HCT116 (cell line): ENCODE measurements around the gene TMEM94.
"Not testable (repeated sequence)": the region's sequence is repeated elsewhere in the genome, so short reads cannot be mapped to it uniquely, and the experiment has no call there.

Source experiments
- ATF3 ChIP-seq: IDR thresholded peaks from 2 replicates; pipeline ENCODE4 v1.6.1; 2012
- CTCF ChIP-seq, 3 experiments: fragments of 200-600 bp in 1 of 3; sonication (generic) in 1 of 3; IDR thresholded peaks in 2 of 3; conservative IDR thresholded peaks in 1 of 3; 2 replicates each; pipeline ENCODE4 v1.5.1; 2012 to 2017; ENCODE audit warnings: low read depth in 2 of 3, low read length in 2 of 3, antibody characterized with exemption in 1 of 3, borderline replicate concordance in 1 of 3, control low read depth in 1 of 3, mild to moderate bottlenecking in 1 of 3, mixed read lengths in 1 of 3, mixed run types in 1 of 3, moderate library complexity in 1 of 3; ENCODE audit not compliant: insufficient read depth in 1 of 3
- EGR1 ChIP-seq: IDR thresholded peaks from 2 replicates; pipeline ENCODE4 v1.6.1; 2012; ENCODE audit warnings: low read depth
- EZH2 ChIP-seq: fragments of 200-600 bp; sonication (generic); IDR thresholded peaks from 2 replicates; pipeline ENCODE4 v1.6.1; 2017; ENCODE audit warnings: antibody characterized with exemption, mixed run types
- FOSL1 ChIP-seq: IDR thresholded peaks from 2 replicates; pipeline ENCODE4 v1.6.1; 2012; ENCODE audit warnings: low read depth
- POLR2A ChIP-seq: IDR thresholded peaks from 2 replicates; pipeline ENCODE4 v1.7.0; 2011; ENCODE audit warnings: borderline replicate concordance; ENCODE audit not compliant: insufficient read depth, insufficient read length; ENCODE audit errors: extremely low read depth
- POLR2AphosphoS5 ChIP-seq: IDR thresholded peaks from 2 replicates; pipeline ENCODE4 v1.6.1; 2011; ENCODE audit warnings: mild to moderate bottlenecking, low read depth, low read length, moderate library complexity
- REST ChIP-seq: IDR thresholded peaks from 2 replicates; pipeline ENCODE4 v1.6.1; 2012; ENCODE audit warnings: low read depth
- SP1 ChIP-seq: IDR thresholded peaks from 2 replicates; pipeline ENCODE4 v1.6.1; 2012; ENCODE audit warnings: low read depth
- SRF ChIP-seq: IDR thresholded peaks from 2 replicates; pipeline ENCODE4 v1.6.1; 2012; ENCODE audit warnings: low read depth
- YY1 ChIP-seq: IDR thresholded peaks from 2 replicates; pipeline ENCODE4 v1.6.1; 2011; ENCODE audit warnings: low read length, low read depth, moderate library complexity, mild to moderate bottlenecking; ENCODE audit not compliant: insufficient replicate concordance; ENCODE audit errors: extremely low read depth
- ZBTB33 ChIP-seq: IDR thresholded peaks from 2 replicates; pipeline ENCODE4 v1.6.1; 2011; ENCODE audit warnings: mild to moderate bottlenecking, low read length, moderate library complexity; ENCODE audit not compliant: insufficient replicate concordance; ENCODE audit errors: extremely low read depth
- ZNF274 ChIP-seq: fragments of 200-500 bp; sonication (Bioruptor generic); IDR thresholded peaks from 2 replicates; pipeline ENCODE4 v1.6.1; 2014; ENCODE audit warnings: mild to moderate bottlenecking, low read depth, low read length, inconsistent platforms

GRCh38 chr17:75477490-75477862, 21.0 kb downstream of the TMEM94 start:
- TF ChIP-seq CTCF (IDR thresholded peaks at IDR 0.05 in 2 of 3, conservative IDR thresholded peaks at IDR 0.05 in 1 of 3; ENCODE audit: borderline replicate concordance in 1 of 3, insufficient read depth in 1 of 3, low read depth in 2 of 3, low read length in 2 of 3); YY1; SRF; FOSL1; POLR2AphosphoS5; EGR1; SP1; REST; ATF3; EZH2; POLR2A; ZNF274; ZBTB33: not testable (repeated sequence)
